Vagina (tissue), 2 donors: ENCODE results near the gene HUNK. TPM values are rescaled to one million over a fixed set of nuclear protein-coding genes. Genes with fewer than 3 reads are reported as not detected.

Source experiments
- DNase-seq, 2 donors: peaks; one replicate each; pipeline ENCODE4 v3.0.0-alpha.2; 2017; ENCODE audit errors: extremely low spot score in 2 of 2
- H3K27ac ChIP-seq: fragments of 200-600 bp; sonication (generic); one replicate; pipeline ENCODE4 v1.5.1; 2019
- H3K27me3 ChIP-seq: fragments of 200-600 bp; sonication (generic); one replicate; pipeline ENCODE4 v1.5.1; 2019
- H3K36me3 ChIP-seq, 2 donors: fragments of 200-600 bp; sonication (generic); one replicate each; pipeline ENCODE4 v1.5.1; 2017 to 2019
- H3K4me1 ChIP-seq: fragments of 200-600 bp; sonication (generic); one replicate; pipeline ENCODE4 v1.5.1; 2019
- H3K4me3 ChIP-seq, 2 donors: fragments of 200-600 bp; sonication (generic); 1 replicate in 1 of 2; 2 replicates in 1 of 2; pipeline ENCODE4 v1.5.1; 2016 to 2019
- H3K9me3 ChIP-seq: fragments of 200-600 bp; sonication (generic); one replicate; pipeline ENCODE4 v1.5.1; 2019
- CTCF ChIP-seq, 3 experiments: fragments of 450-650 bp in 2 of 3; fragments of 200-600 bp in 1 of 3; sonication (generic) in 1 of 3; IDR thresholded peaks; one replicate each; pipeline ENCODE4 v1.5.1; 2017 to 2019; ENCODE audit warnings: antibody characterized with exemption in 3 of 3, mild to moderate bottlenecking in 2 of 3, moderate library complexity in 2 of 3
- POLR2A ChIP-seq, 2 donors: fragments of 450-650 bp; IDR thresholded peaks; one replicate each; pipeline ENCODE4 v1.6.1; 2017; ENCODE audit warnings: antibody characterized with exemption in 2 of 2, mild to moderate bottlenecking in 2 of 2, moderate library complexity in 2 of 2
- POLR2AphosphoS5 ChIP-seq, 2 donors: sonication (generic); formaldehyde crosslinking; IDR thresholded peaks; one replicate each; pipeline ENCODE4 v1.9.0; 2017; ENCODE audit warnings: antibody characterized with exemption in 2 of 2, mild to moderate bottlenecking in 2 of 2, low read depth in 1 of 2; ENCODE audit not compliant: insufficient read depth in 1 of 2
- intact Hi-C: fragments of 100-400 bp; cut with DNase I; formaldehyde crosslinking; loops from one replicate; pipeline ENCODE4 v1.15.1; 2023
- total RNA-seq: library from RNA; depleted of rRNA; stranded (reverse); fragments of >200 nt; gene quantifications from one replicate; pipeline ENCODE4 v1.2.3, GENCODE V29; 2016

Gene HUNK
- total RNA-seq, 1 donor from 2014 or later: 0.74 TPM

GRCh38 chr21:31961704-31962103 lies 88.9 kb downstream of the HUNK start:
- Histone ChIP-seq H3K9me3 (no peaks in the 10 kb centered on the region), H3K27ac (no peak overlapping the region), H3K4me1 (no peaks in the 10 kb centered on the region), H3K27me3 (no peaks in the 10 kb centered on the region), H3K4me3 (no peak overlapping the region), H3K36me3 (no peaks in the 10 kb centered on the region)
- DNase-seq: no peak
- TF ChIP-seq CTCF (IDR thresholded peaks at IDR 0.05) (no peak), POLR2AphosphoS5 (IDR thresholded peaks at IDR 0.05; ENCODE audit: insufficient read depth in 1 of 2, low read depth in 1 of 2) (no peak), POLR2A (IDR thresholded peaks at IDR 0.05) (no peak)
- intact Hi-C loops: no loop called here

GRCh38 chr21:31964692-31965091 lies 91.9 kb downstream of the HUNK start:
- H3K27ac ChIP-seq: no peak overlapping the region
- intact Hi-C loops: no loop called here

GRCh38 chr21:31967334-31967733 lies 94.5 kb downstream of the HUNK start:
- no peak overlapping the region for H3K4me3 ChIP-seq
- DNase-seq: no peak
- no peaks in the 10 kb centered on the region for H3K36me3 ChIP-seq
- TF ChIP-seq POLR2A (IDR thresholded peaks at IDR 0.05) (no peak), POLR2AphosphoS5 (IDR thresholded peaks at IDR 0.05; ENCODE audit: insufficient read depth in 1 of 2, low read depth in 1 of 2) (no peak), CTCF (IDR thresholded peaks at IDR 0.05) (no peak)
- H3K27ac ChIP-seq: no peak overlapping the region
- H3K27me3 ChIP-seq: no peaks in the 10 kb centered on the region
- intact Hi-C loops: no loop called here
- H3K9me3 ChIP-seq: no peaks in the 10 kb centered on the region
- H3K4me1 ChIP-seq: no peaks in the 10 kb centered on the region

More at GRCh38 chr21:31964692-31965091, 91.9 kb downstream of the HUNK start:
- Histone ChIP-seq H3K4me1 (no peaks in the 10 kb centered on the region), H3K27me3 (no peaks in the 10 kb centered on the region), H3K36me3 (no peaks in the 10 kb centered on the region), H3K4me3 (no peak overlapping the region), H3K9me3 (no peaks in the 10 kb centered on the region)
- TF ChIP-seq CTCF (IDR thresholded peaks at IDR 0.05): no peak
- TF ChIP-seq POLR2AphosphoS5 (IDR thresholded peaks at IDR 0.05; ENCODE audit: insufficient read depth in 1 of 2, low read depth in 1 of 2): no peak
- no peak for TF ChIP-seq POLR2A (IDR thresholded peaks at IDR 0.05)
- DNase-seq: no peak

DNA sequence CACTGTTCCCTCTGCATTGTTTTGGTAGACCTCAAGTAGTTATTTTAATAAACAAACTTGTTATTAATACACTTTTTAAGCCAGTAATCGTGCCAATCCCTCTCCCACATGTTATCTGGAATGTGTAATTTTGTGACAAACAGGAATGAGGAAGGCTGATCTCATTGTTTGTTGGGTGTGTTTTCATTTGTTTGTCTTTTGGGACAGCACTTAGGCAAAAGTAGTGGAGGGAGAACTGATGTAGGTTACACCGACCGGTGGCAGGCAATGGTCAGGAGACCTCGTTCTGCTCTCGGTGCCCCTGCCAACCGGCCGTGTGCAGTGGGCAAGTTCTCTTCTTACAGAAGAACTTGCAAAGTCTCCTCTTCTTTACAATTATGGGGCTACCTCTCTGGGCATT lies 99.8 kb downstream of the HUNK start:
- Histone ChIP-seq H3K9me3 (no peaks in the 10 kb centered on the region), H3K4me3 (no peak overlapping the region), H3K27ac (no peak overlapping the region), H3K27me3 (no peaks in the 10 kb centered on the region), H3K4me1 (no peaks in the 10 kb centered on the region), H3K36me3 (no peaks in the 10 kb centered on the region)
- intact Hi-C loops: no loop called here
- no peak for TF ChIP-seq POLR2AphosphoS5 (IDR thresholded peaks at IDR 0.05; ENCODE audit: insufficient read depth in 1 of 2, low read depth in 1 of 2)
- no peak for TF ChIP-seq POLR2A (IDR thresholded peaks at IDR 0.05)
- TF ChIP-seq CTCF (IDR thresholded peaks at IDR 0.05): no peak
- DNase-seq: no peak

DNA sequence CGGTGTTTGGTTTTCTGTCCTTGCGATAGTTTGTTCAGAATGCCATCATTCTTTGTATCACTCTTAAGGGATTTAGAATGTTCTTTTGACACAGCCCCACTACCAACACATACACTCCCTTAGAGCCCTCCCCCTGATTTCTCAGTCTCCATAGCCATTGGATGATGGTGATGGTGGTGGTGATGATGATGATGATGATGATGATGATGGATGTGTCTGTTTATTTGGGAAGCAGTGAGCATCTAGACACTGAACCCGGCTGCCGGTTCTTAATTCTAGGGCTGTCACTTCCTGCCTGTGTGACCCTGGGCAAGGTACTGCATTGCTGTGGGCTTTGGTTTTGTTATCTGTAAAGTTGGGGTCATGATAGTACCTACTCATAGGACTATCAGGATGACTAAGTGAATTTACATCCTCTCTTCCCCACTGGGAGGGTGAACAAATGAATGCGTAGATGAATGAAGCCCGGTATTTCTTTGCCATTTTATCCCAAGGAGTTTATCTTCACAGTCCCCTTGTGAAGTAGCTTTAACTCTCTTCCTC lies 100.7 kb downstream of the HUNK start:
- no peak for DNase-seq
- H3K4me3 ChIP-seq: no peak overlapping the region
- no peaks in the 10 kb centered on the region for H3K9me3 ChIP-seq
- H3K36me3 ChIP-seq: no peaks in the 10 kb centered on the region
- H3K4me1 ChIP-seq: no peaks in the 10 kb centered on the region
- H3K27ac ChIP-seq: no peak overlapping the region
- no peak for TF ChIP-seq CTCF (IDR thresholded peaks at IDR 0.05)
- no peak for TF ChIP-seq POLR2A (IDR thresholded peaks at IDR 0.05)
- TF ChIP-seq POLR2AphosphoS5 (IDR thresholded peaks at IDR 0.05; ENCODE audit: insufficient read depth in 1 of 2, low read depth in 1 of 2): no peak
- intact Hi-C loops: no loop called here
- H3K27me3 ChIP-seq: no peaks in the 10 kb centered on the region
